B cell (primary cell): Measurements from ENCODE around the gene TIMP2. TPM values are rescaled to one million over a fixed set of nuclear protein-coding genes. Genes with fewer than 3 reads are reported as not detected.

Experiments used
- ATAC-seq: fragments of 200-7000 bp; cut with Tn5 transposase; one replicate; pipeline ENCODE4 v1.10.0; 2021; ENCODE audit warnings: low read depth, mild to moderate bottlenecking, moderate number of reproducible peaks, moderate library complexity
- CTCF ChIA-PET: fragments of 350-600 bp; sonication (Branson Sonifier 250); formaldehyde crosslinking; loops from one replicate; lab custom pipeline; 2021; ENCODE audit warnings: antibody characterized with exemption, inconsistent platforms; lab: Charles Lee
- POLR2A ChIA-PET: fragments of 350-600 bp; sonication (Branson Sonifier 250); formaldehyde crosslinking; loops from one replicate; lab custom pipeline; 2021; ENCODE audit warnings: antibody characterized with exemption; lab: Charles Lee
- DNase-seq: peaks from one replicate; pipeline ENCODE4 v3.0.0; 2013
- H2AFZ ChIP-seq: 2 replicates; pipeline ENCODE4 v1.6.1; 2012; ENCODE audit warnings: mild to moderate bottlenecking, low read depth, low read length; ENCODE audit not compliant: insufficient read depth, poor library complexity, severe bottlenecking
- H3K27ac ChIP-seq, 2 donors: 1 replicate in 1 of 2; 2 replicates in 1 of 2; pipeline ENCODE4 v1.5.1; 2012 to 2013; ENCODE audit warnings: low read length in 2 of 2, mild to moderate bottlenecking in 2 of 2, moderate library complexity in 1 of 2
- H3K27me3 ChIP-seq, 4 experiments: fragments of 200-600 bp in 1 of 4; sonication (generic) in 1 of 4; replicated peaks in 1 of 4; 1 replicate in 2 of 4; 2 replicates in 2 of 4; pipeline versions ENCODE4 v1.6.1 to v1.7.0; 2013 to 2016; ENCODE audit warnings: low read length in 3 of 4, mild to moderate bottlenecking in 2 of 4, mixed read lengths in 1 of 4, moderate library complexity in 1 of 4; ENCODE audit not compliant: insufficient read depth in 4 of 4, control insufficient read depth in 3 of 4; ENCODE audit errors: control extremely low read depth in 1 of 4
- H3K36me3 ChIP-seq, 2 experiments: replicated peaks in 1 of 2; 1 replicate in 1 of 2; 2 replicates in 1 of 2; pipeline versions ENCODE4 v1.6.1 to v1.7.1; 2013; ENCODE audit warnings: low read length in 1 of 2; ENCODE audit not compliant: insufficient read depth in 2 of 2, control insufficient read depth in 1 of 2; ENCODE audit errors: control extremely low read depth in 1 of 2, extremely low read depth in 1 of 2
- H3K4me1 ChIP-seq, 2 donors: fragments of 200-600 bp in 1 of 2; sonication (generic) in 1 of 2; 1 replicate in 1 of 2; 2 replicates in 1 of 2; pipeline versions ENCODE4 v1.5.1 to v1.6.1; 2013 to 2017; ENCODE audit warnings: low read length in 2 of 2; ENCODE audit not compliant: control insufficient read depth in 2 of 2, insufficient read depth in 2 of 2
- H3K4me2 ChIP-seq: replicated peaks from 2 replicates; pipeline ENCODE3; 2012; ENCODE audit warnings: mild to moderate bottlenecking, low read depth, low read length; ENCODE audit not compliant: poor library complexity, severe bottlenecking
- H3K4me3 ChIP-seq, 5 experiments: fragments of 200-600 bp in 1 of 5; sonication (generic) in 1 of 5; 1 replicate in 3 of 5; 2 replicates in 2 of 5; pipeline versions ENCODE4 v1.5.1 to v1.7.0; 2011 to 2016; ENCODE audit warnings: low read length in 4 of 5, mild to moderate bottlenecking in 4 of 5, low read depth in 2 of 5, control low read depth in 1 of 5, moderate library complexity in 1 of 5; ENCODE audit not compliant: insufficient read depth in 1 of 5; ENCODE audit errors: control extremely low read depth in 1 of 5, extremely low read depth in 1 of 5
- H3K79me2 ChIP-seq: fragments of 200-600 bp; sonication (generic); one replicate; pipeline ENCODE4 v1.6.0; 2016; ENCODE audit warnings: low read length; ENCODE audit not compliant: control insufficient read depth, insufficient read depth
- H3K9ac ChIP-seq: fragments of 200-600 bp; sonication (generic); 2 replicates; pipeline ENCODE4 v1.6.1; 2017; ENCODE audit warnings: mild to moderate bottlenecking, low read length, moderate library complexity
- H3K9me3 ChIP-seq, 3 donors: one replicate each; pipeline versions ENCODE4 v1.6.1 to v1.7.1; 2013; ENCODE audit warnings: low read length in 2 of 3; ENCODE audit not compliant: control insufficient read depth in 2 of 3, insufficient read depth in 1 of 3; ENCODE audit errors: control extremely low read depth in 1 of 3
- H4K20me1 ChIP-seq: 2 replicates; pipeline ENCODE4 v1.6.0; 2012; ENCODE audit warnings: mild to moderate bottlenecking, low read length; ENCODE audit not compliant: insufficient read depth, control insufficient read depth, poor library complexity, severe bottlenecking
- H3K27ac Mint-ChIP-seq: one replicate; pipeline ENCODE4 v1.8.0; 2021; ENCODE audit warnings: mixed read lengths
- H3K27me3 Mint-ChIP-seq: one replicate; pipeline ENCODE4 v1.8.0; 2021; ENCODE audit warnings: mixed read lengths
- H3K4me1 Mint-ChIP-seq: one replicate; pipeline ENCODE4 v1.8.0; 2021; ENCODE audit warnings: mixed read lengths
- H3K4me3 Mint-ChIP-seq: one replicate; pipeline ENCODE4 v1.8.0; 2021; ENCODE audit warnings: mixed read lengths
- H3K9me3 Mint-ChIP-seq: one replicate; pipeline ENCODE4 v1.8.0; 2022; ENCODE audit warnings: mixed read lengths; ENCODE audit not compliant: insufficient read depth
- CTCF ChIP-seq: fragments of 200-600 bp; IDR thresholded peaks from one replicate; pipeline ENCODE4 v1.8.0; 2022; ENCODE audit warnings: antibody characterized with exemption, mild to moderate bottlenecking
- EZH2 ChIP-seq: IDR thresholded peaks from 2 replicates; pipeline ENCODE4 v1.6.1; 2012; ENCODE audit warnings: borderline replicate concordance, low read depth, mild to moderate bottlenecking, moderate library complexity, low read length; ENCODE audit not compliant: insufficient read depth, poor library complexity, severe bottlenecking
- WGBS: methylation state at CpG from one replicate; pipeline ENCODE4 v1.1.5; 2013; ENCODE audit warnings: missing lambda C conversion rate; ENCODE audit not compliant: insufficient coverage; 5-methylcytosine and 5-hydroxymethylcytosine counted together
- intact Hi-C: fragments of 100-400 bp; cut with micrococcal nuclease; formaldehyde crosslinking; loops from one replicate; pipeline ENCODE4 v1.10.0; 2022
- polyA plus RNA-seq: library from polyadenylated mRNA; depleted of rRNA; stranded (reverse); fragments of >200 nt; gene quantifications from 2 replicates; pipeline ENCODE4 v1.2.3, GENCODE V29; 2012
- total RNA-seq, 2 donors: library from RNA; stranded (reverse); fragments of 120-200 nt in 1 of 2; gene quantifications; 1 replicate in 1 of 2; 2 replicates in 1 of 2; pipeline versions ENCODE4 v1.2.3 to v1.2.4, GENCODE V29; 2013 to 2022

The TIMP2 gene
- total and polyA plus RNA-seq, 2 donors (not counting 1 experiment from before 2014, with no cell fraction given): 4.8 to 10.0 TPM

GRCh38 chr17:78808163-78808562, 117.0 kb downstream of the TIMP2 start:
- TF ChIP-seq CTCF: no peak
- TF ChIP-seq EZH2: no peak
- Mint-ChIP-seq H3K27ac (no peak overlapping the region), H3K4me1 (peaks cover 18% of the 10 kb centered on the region), H3K9me3 (no peaks in the 10 kb centered on the region), H3K27me3 (no peaks in the 10 kb centered on the region), H3K4me3 (no peak overlapping the region)
- WGBS: no CpG with 5 or more reads among the region's 4 CpGs
- Histone ChIP-seq H3K79me2 (peaks cover 14% of the 10 kb centered on the region), H3K4me2 (no peak overlapping the region), H3K9ac (no peak overlapping the region), H3K4me1 (peaks cover 19% of the 10 kb centered on the region in 2 donors), H3K4me3 (no peak overlapping the region), H3K36me3 (peaks cover 0 to 73% of the 10 kb centered on the region in 2 experiments), H3K27ac (no peak overlapping the region), H3K9me3 (no peaks in the 10 kb centered on the region), H4K20me1 (peaks cover 6% of the 10 kb centered on the region), H3K27me3 (no peaks in the 10 kb centered on the region), H2AFZ (no peak overlapping the region)
- DNase-seq: no peak
- ChIA-PET CTCF (interaction anchor here (1.0 kb wide), 1 partner anchor 9 kb away, joined by 3 read pairs; no protein-coding TSS in a partner anchor), POLR2A (no interaction called here)
- no peak for ATAC-seq
- intact Hi-C loops: no loop called here

- DNase-seq: peak; percentile 77
- Mint-ChIP-seq H3K27ac (peak overlapping the region; percentile 76), H3K4me1 (peaks cover 18% of the 10 kb centered on the region), H3K4me3 (no peak overlapping the region), H3K27me3 (no peaks in the 10 kb centered on the region), H3K9me3 (no peaks in the 10 kb centered on the region)
- Histone ChIP-seq H3K36me3 (peaks cover 0 to 71% of the 10 kb centered on the region in 2 experiments), H3K4me2 (peak overlapping the region; percentile 37), H3K9me3 (no peaks in the 10 kb centered on the region), H3K9ac (no peak overlapping the region), H4K20me1 (peaks cover 21% of the 10 kb centered on the region), H3K79me2 (peaks cover 25% of the 10 kb centered on the region), H3K27me3 (no peaks in the 10 kb centered on the region), H3K27ac (peak overlapping the region; percentile 55 to 81), H3K4me1 (peaks cover 19% of the 10 kb centered on the region in 2 donors), H3K4me3 (no peak overlapping the region), H2AFZ (no peak overlapping the region)
- no peak for TF ChIP-seq EZH2
- TF ChIP-seq CTCF: peak; percentile 21
- ChIA-PET CTCF (no interaction called here), POLR2A (no interaction called here)
- whole genome bisulfite sequencing: 16% methylated on average over 9 of the region's 9 CpGs
- peak; percentile 68 for ATAC-seq
- intact Hi-C loops: no loop called here
Measured at GRCh38 chr17:78806451-78806850, 118.7 kb downstream of the TIMP2 start.
